ENCODE results near the gene POLD3. TPM values are rescaled to one million over a fixed set of nuclear protein-coding genes. Genes with fewer than 3 reads are reported as not detected.

Gene POLD3
- total RNA-seq, 1 experiment from 2014 or later, result 19.5 TPM

- BruUV-seq (replicated peaks), result no TSS peak
- H3K4me3 Mint-ChIP-seq (ENCODE audit: unreplicated experiment), result no peak overlapping the region
- intact Hi-C loops (cut with micrococcal nuclease), result no loop called here
- no peaks in the 10 kb centered on the region for H3K4me1 Mint-ChIP-seq (ENCODE audit: insufficient read depth, unreplicated experiment)
- peaks cover 18% of the 10 kb centered on the region for H3K36me3 Mint-ChIP-seq (ENCODE audit: insufficient read depth, unreplicated experiment)
- no peaks in the 10 kb centered on the region for H3K27me3 Mint-ChIP-seq (ENCODE audit: insufficient read depth, unreplicated experiment)
- no peaks in the 10 kb centered on the region for H3K9me3 Mint-ChIP-seq (ENCODE audit: unreplicated experiment)
- no peak for TF ChIP-seq CTCF (IDR thresholded peaks at IDR 0.05; ENCODE audit: unreplicated experiment)
- no peak overlapping the region for H3K27ac Mint-ChIP-seq (ENCODE audit: low read depth, unreplicated experiment)
- ChIA-PET CTCF (interaction anchor here (1.1 kb wide), 1 partner anchor 16 kb away, joined by 3 read pairs; no protein-coding TSS in a partner anchor), POLR2A (no interaction called here)
- DNase-seq (ENCODE audit: unreplicated experiment), result no peak
Measured at GRCh38 chr11:74662487-74663103, 70.2 kb downstream of the POLD3 start.

DNA sequence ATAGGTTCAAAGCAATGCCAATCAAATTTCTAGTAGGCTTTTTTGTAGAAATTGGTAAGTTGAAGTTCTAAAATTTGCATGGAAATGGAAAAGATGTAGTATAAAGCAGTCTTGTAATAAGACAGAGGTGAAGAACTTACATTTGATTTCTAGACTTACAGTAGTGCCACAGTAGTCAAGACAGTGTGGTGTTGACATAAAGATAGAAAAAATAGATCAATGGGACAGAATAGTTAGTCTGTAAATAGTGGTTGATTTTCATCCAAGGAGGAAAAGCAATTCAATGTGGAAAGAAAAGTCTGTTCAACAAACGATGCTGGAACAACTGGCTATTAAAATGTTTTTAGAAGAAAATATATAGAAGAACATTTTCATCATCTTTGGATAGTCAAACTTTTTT, 70.9 kb downstream of the POLD3 start:
- POLR2A ChIA-PET, result interaction anchor here (0.7 kb wide), 1 partner anchor 17 kb away, joined by 4 read pairs; no protein-coding TSS in a partner anchor
- H3K36me3 Mint-ChIP-seq (ENCODE audit: insufficient read depth, unreplicated experiment), result peaks cover 18% of the 10 kb centered on the region
- no peak for TF ChIP-seq CTCF (IDR thresholded peaks at IDR 0.05; ENCODE audit: unreplicated experiment)
- CTCF ChIA-PET, result no interaction called here
- intact Hi-C loops (cut with micrococcal nuclease), result no loop called here
- no peaks in the 10 kb centered on the region for H3K4me1 Mint-ChIP-seq (ENCODE audit: insufficient read depth, unreplicated experiment)
- no peaks in the 10 kb centered on the region for H3K27me3 Mint-ChIP-seq (ENCODE audit: insufficient read depth, unreplicated experiment)
- no peak overlapping the region for H3K4me3 Mint-ChIP-seq (ENCODE audit: unreplicated experiment)
- H3K9me3 Mint-ChIP-seq (ENCODE audit: unreplicated experiment), result no peaks in the 10 kb centered on the region
- BruUV-seq (replicated peaks), result no TSS peak
- no peak overlapping the region for H3K27ac Mint-ChIP-seq (ENCODE audit: low read depth, unreplicated experiment)
- DNase-seq (ENCODE audit: unreplicated experiment), result no peak

- CTCF ChIA-PET, result interaction anchor here (0.6 to 0.8 kb wide), 2 partner anchors 12 to 58 kb away, joined by 3 read pairs; no protein-coding TSS in a partner anchor
- H3K27ac Mint-ChIP-seq (ENCODE audit: low read depth, unreplicated experiment), result no peak overlapping the region
- no peaks in the 10 kb centered on the region for H3K36me3 Mint-ChIP-seq (ENCODE audit: insufficient read depth, unreplicated experiment)
Measured at GRCh38 chr11:74669211-74670160, 77.1 kb downstream of the POLD3 start.

More at GRCh38 chr11:74669211-74670160, 77.1 kb downstream of the POLD3 start:
- DNase-seq (ENCODE audit: unreplicated experiment), result no peak
- no peak for TF ChIP-seq CTCF (IDR thresholded peaks at IDR 0.05; ENCODE audit: unreplicated experiment)
- no TSS peak for BruUV-seq (replicated peaks)
- no peaks in the 10 kb centered on the region for H3K9me3 Mint-ChIP-seq (ENCODE audit: unreplicated experiment)
- H3K4me1 Mint-ChIP-seq (ENCODE audit: insufficient read depth, unreplicated experiment), result peaks cover 20% of the 10 kb centered on the region
- intact Hi-C loops (cut with micrococcal nuclease), result no loop called here
- H3K27me3 Mint-ChIP-seq (ENCODE audit: insufficient read depth, unreplicated experiment), result no peaks in the 10 kb centered on the region
- POLR2A ChIA-PET, result interaction anchor here (0.6 kb wide), 1 partner anchor 761 kb away, joined by 4 read pairs; no protein-coding TSS in a partner anchor
- H3K4me3 Mint-ChIP-seq (ENCODE audit: unreplicated experiment), result no peak overlapping the region
